ENCODE measurements around the gene TLE2.

The TLE2 gene

GRCh38 chr19:3027981-3028304 lies 1.1 kb downstream of the TLE2 start:
- Histone ChIP-seq H3K9ac (ENCODE audit: low read length in 5 of 5) (no peak overlapping the region), H3K27ac (ENCODE audit: low read depth, low read length) (no peak overlapping the region), H3K36me3 (ENCODE audit: control insufficient read depth in 5 of 5, insufficient read depth in 5 of 5, low read length in 5 of 5) (no peaks in the 10 kb centered on the region), H3K4me1 (ENCODE audit: control insufficient read depth in 5 of 5, insufficient read depth in 5 of 5, low read length in 5 of 5) (peaks cover 0 to 24% (median 12%) of the 10 kb centered on the region in 5 donors), H3K9me3 (ENCODE audit: control insufficient read depth in 5 of 5, low read length in 5 of 5) (no peaks in the 10 kb centered on the region), H3K4me3 (ENCODE audit: low read depth in 1 of 5, low read length in 5 of 5) (peak overlapping the region in 3 of 5 donors; percentile 29 to 69 (median 68)), H3K27me3 (ENCODE audit: control insufficient read depth in 5 of 5, insufficient read depth in 4 of 5, low read length in 5 of 5) (no peaks in the 10 kb centered on the region)

- no peaks in the 10 kb centered on the region for H3K36me3 ChIP-seq (ENCODE audit: control insufficient read depth in 5 of 5, insufficient read depth in 5 of 5, low read length in 5 of 5)
- no peak overlapping the region for H3K27ac ChIP-seq (ENCODE audit: low read depth, low read length)
- H3K4me3 ChIP-seq (ENCODE audit: low read depth in 1 of 5, low read length in 5 of 5): no peak overlapping the region
- H3K9ac ChIP-seq (ENCODE audit: low read length in 5 of 5): no peak overlapping the region
- no peaks in the 10 kb centered on the region for H3K27me3 ChIP-seq (ENCODE audit: control insufficient read depth in 5 of 5, insufficient read depth in 4 of 5, low read length in 5 of 5)
- no peaks in the 10 kb centered on the region for H3K9me3 ChIP-seq (ENCODE audit: control insufficient read depth in 5 of 5, low read length in 5 of 5)
- H3K4me1 ChIP-seq (ENCODE audit: control insufficient read depth in 5 of 5, insufficient read depth in 5 of 5, low read length in 5 of 5): peaks cover 0 to 24% (median 12%) of the 10 kb centered on the region in 5 donors
Measured at GRCh38 chr19:3027292-3027691, 1.8 kb downstream of the TLE2 start.

GRCh38 chr19:3026768-3027167 lies 2.3 kb downstream of the TLE2 start:
- Histone ChIP-seq H3K9me3 (ENCODE audit: control insufficient read depth in 5 of 5, low read length in 5 of 5) (no peaks in the 10 kb centered on the region), H3K27me3 (ENCODE audit: control insufficient read depth in 5 of 5, insufficient read depth in 4 of 5, low read length in 5 of 5) (no peaks in the 10 kb centered on the region), H3K9ac (ENCODE audit: low read length in 5 of 5) (no peak overlapping the region), H3K4me1 (ENCODE audit: control insufficient read depth in 5 of 5, insufficient read depth in 5 of 5, low read length in 5 of 5) (peaks cover 0 to 24% (median 12%) of the 10 kb centered on the region in 5 donors), H3K4me3 (ENCODE audit: low read depth in 1 of 5, low read length in 5 of 5) (no peak overlapping the region), H3K36me3 (ENCODE audit: control insufficient read depth in 5 of 5, insufficient read depth in 5 of 5, low read length in 5 of 5) (no peaks in the 10 kb centered on the region), H3K27ac (ENCODE audit: low read depth, low read length) (no peak overlapping the region)

- Histone ChIP-seq H3K27me3 (ENCODE audit: control insufficient read depth in 5 of 5, insufficient read depth in 4 of 5, low read length in 5 of 5) (no peaks in the 10 kb centered on the region), H3K36me3 (ENCODE audit: control insufficient read depth in 5 of 5, insufficient read depth in 5 of 5, low read length in 5 of 5) (no peaks in the 10 kb centered on the region), H3K4me1 (ENCODE audit: control insufficient read depth in 5 of 5, insufficient read depth in 5 of 5, low read length in 5 of 5) (peaks cover 0 to 24% (median 12%) of the 10 kb centered on the region in 5 donors), H3K4me3 (ENCODE audit: low read depth in 1 of 5, low read length in 5 of 5) (no peak overlapping the region), H3K9ac (ENCODE audit: low read length in 5 of 5) (peak overlapping the region in 1 of 5 donors; percentile 35), H3K27ac (ENCODE audit: low read depth, low read length) (no peak overlapping the region), H3K9me3 (ENCODE audit: control insufficient read depth in 5 of 5, low read length in 5 of 5) (no peaks in the 10 kb centered on the region)
Measured at GRCh38 chr19:3025549-3025886, 3.6 kb downstream of the TLE2 start.

GRCh38 chr19:3024870-3025548 lies 4.1 kb downstream of the TLE2 start:
- H3K4me3 ChIP-seq (ENCODE audit: low read depth in 1 of 5, low read length in 5 of 5): no peak overlapping the region

GRCh38 chr19:3024509-3024869 lies 4.6 kb downstream of the TLE2 start:
- Histone ChIP-seq H3K9me3 (ENCODE audit: control insufficient read depth in 5 of 5, low read length in 5 of 5) (no peaks in the 10 kb centered on the region), H3K27me3 (ENCODE audit: control insufficient read depth in 5 of 5, insufficient read depth in 4 of 5, low read length in 5 of 5) (no peaks in the 10 kb centered on the region), H3K9ac (ENCODE audit: low read length in 5 of 5) (no peak overlapping the region), H3K27ac (ENCODE audit: low read depth, low read length) (no peak overlapping the region), H3K4me3 (ENCODE audit: low read depth in 1 of 5, low read length in 5 of 5) (no peak overlapping the region), H3K36me3 (ENCODE audit: control insufficient read depth in 5 of 5, insufficient read depth in 5 of 5, low read length in 5 of 5) (peaks cover 0 to 4% (median 2%) of the 10 kb centered on the region in 5 donors), H3K4me1 (ENCODE audit: control insufficient read depth in 5 of 5, insufficient read depth in 5 of 5, low read length in 5 of 5) (peaks cover 0 to 22% (median 6%) of the 10 kb centered on the region in 5 donors)

More at GRCh38 chr19:3024870-3025548, 4.1 kb downstream of the TLE2 start:
- H3K27me3 ChIP-seq (ENCODE audit: control insufficient read depth in 5 of 5, insufficient read depth in 4 of 5, low read length in 5 of 5): no peaks in the 10 kb centered on the region
- H3K27ac ChIP-seq (ENCODE audit: low read depth, low read length): no peak overlapping the region
- H3K9ac ChIP-seq (ENCODE audit: low read length in 5 of 5): peak overlapping the region in 1 of 5 donors; percentile 35
- H3K36me3 ChIP-seq (ENCODE audit: control insufficient read depth in 5 of 5, insufficient read depth in 5 of 5, low read length in 5 of 5): no peaks in the 10 kb centered on the region
- H3K9me3 ChIP-seq (ENCODE audit: control insufficient read depth in 5 of 5, low read length in 5 of 5): no peaks in the 10 kb centered on the region
- H3K4me1 ChIP-seq (ENCODE audit: control insufficient read depth in 5 of 5, insufficient read depth in 5 of 5, low read length in 5 of 5): peaks cover 0 to 24% (median 11%) of the 10 kb centered on the region in 5 donors

GRCh38 chr19:3020321-3020960 lies 8.6 kb downstream of the TLE2 start:
- peaks cover 0 to 11% (median 8%) of the 10 kb centered on the region in 5 donors for H3K36me3 ChIP-seq (ENCODE audit: control insufficient read depth in 5 of 5, insufficient read depth in 5 of 5, low read length in 5 of 5)
- H3K27ac ChIP-seq (ENCODE audit: low read depth, low read length): no peak overlapping the region
- no peak overlapping the region for H3K4me3 ChIP-seq (ENCODE audit: low read depth in 1 of 5, low read length in 5 of 5)
- H3K9ac ChIP-seq (ENCODE audit: low read length in 5 of 5): no peak overlapping the region
- H3K4me1 ChIP-seq (ENCODE audit: control insufficient read depth in 5 of 5, insufficient read depth in 5 of 5, low read length in 5 of 5): peaks cover 0 to 9% (median 0%) of the 10 kb centered on the region in 5 donors
- H3K27me3 ChIP-seq (ENCODE audit: control insufficient read depth in 5 of 5, insufficient read depth in 4 of 5, low read length in 5 of 5): no peaks in the 10 kb centered on the region
- no peaks in the 10 kb centered on the region for H3K9me3 ChIP-seq (ENCODE audit: control insufficient read depth in 5 of 5, low read length in 5 of 5)

GRCh38 chr19:3019211-3019854 lies 9.7 kb downstream of the TLE2 start:
- no peaks in the 10 kb centered on the region for H3K9me3 ChIP-seq (ENCODE audit: control insufficient read depth in 5 of 5, low read length in 5 of 5)
- no peaks in the 10 kb centered on the region for H3K27me3 ChIP-seq (ENCODE audit: control insufficient read depth in 5 of 5, insufficient read depth in 4 of 5, low read length in 5 of 5)
- H3K27ac ChIP-seq (ENCODE audit: low read depth, low read length): no peak overlapping the region
- peaks cover 0 to 20% (median 15%) of the 10 kb centered on the region in 5 donors for H3K36me3 ChIP-seq (ENCODE audit: control insufficient read depth in 5 of 5, insufficient read depth in 5 of 5, low read length in 5 of 5)
- no peak overlapping the region for H3K4me3 ChIP-seq (ENCODE audit: low read depth in 1 of 5, low read length in 5 of 5)
- H3K9ac ChIP-seq (ENCODE audit: low read length in 5 of 5): no peak overlapping the region
- H3K4me1 ChIP-seq (ENCODE audit: control insufficient read depth in 5 of 5, insufficient read depth in 5 of 5, low read length in 5 of 5): no peaks in the 10 kb centered on the region

- Histone ChIP-seq H3K4me1 (ENCODE audit: control insufficient read depth in 5 of 5, insufficient read depth in 5 of 5, low read length in 5 of 5) (no peaks in the 10 kb centered on the region), H3K27ac (ENCODE audit: low read depth, low read length) (no peak overlapping the region), H3K9me3 (ENCODE audit: control insufficient read depth in 5 of 5, low read length in 5 of 5) (no peaks in the 10 kb centered on the region), H3K36me3 (ENCODE audit: control insufficient read depth in 5 of 5, insufficient read depth in 5 of 5, low read length in 5 of 5) (peaks cover 0 to 30% (median 22%) of the 10 kb centered on the region in 5 donors), H3K4me3 (ENCODE audit: low read depth in 1 of 5, low read length in 5 of 5) (no peak overlapping the region), H3K9ac (ENCODE audit: low read length in 5 of 5) (no peak overlapping the region), H3K27me3 (ENCODE audit: control insufficient read depth in 5 of 5, insufficient read depth in 4 of 5, low read length in 5 of 5) (no peaks in the 10 kb centered on the region)
Measured at GRCh38 chr19:3017923-3018322, 11.2 kb downstream of the TLE2 start.
